HCT116 (cell line): Measurements from ENCODE around the gene SYCE1L. TPM values are rescaled to one million over a fixed set of nuclear protein-coding genes. Genes with fewer than 3 reads are reported as not detected.

ENCODE experiments used
- ATAC-seq: fragments of 200-7000 bp; cut with Tn5 transposase; 2 replicates; pipeline ENCODE4 v1.9.1; 2020; ENCODE audit warnings: mild to moderate bottlenecking, moderate library complexity
- BruUV-seq: library from RNA; stranded (reverse); fragments of 400-500 nt; replicated peaks from 2 replicates; lab custom pipeline; 2021; lab: Mats Ljungman, UMichigan
- CTCF ChIA-PET: fragments of 300-600 bp; sonication (Branson Sonifier 250); formaldehyde crosslinking; loops from one replicate; lab custom pipeline; 2021; ENCODE audit warnings: antibody characterized with exemption; lab: Charles Lee
- POLR2A ChIA-PET: fragments of 300-600, 350-600 bp; sonication (Branson Sonifier 250); formaldehyde crosslinking; loops from one replicate; lab custom pipeline; 2021; ENCODE audit warnings: antibody characterized with exemption; lab: Charles Lee
- RAD21 ChIA-PET, 2 experiments: fragments of 300-600 bp; sonication (Branson Sonifier 250); formaldehyde crosslinking; loops; one replicate each; lab custom pipeline; 2023; ENCODE audit warnings: low total read pairs in 2 of 2; ENCODE audit not compliant: uncharacterized antibody in 2 of 2, unreplicated experiment in 2 of 2, low non-redundant PET in 1 of 2; lab: Charles Lee
- DNase-seq: peaks from one replicate; pipeline ENCODE4 v3.0.0-alpha.2; 2010; ENCODE audit warnings: low read depth, low spot score
- H2AFZ ChIP-seq: fragments of 200-600 bp; shearing (Covaris generic), sonication (generic); 2 replicates; pipeline ENCODE4 v1.6.1; 2017; ENCODE audit warnings: low read depth, mixed run types, mixed read lengths, antibody characterized with exemption, low read length; ENCODE audit not compliant: poor library complexity, severe bottlenecking
- H3K27ac ChIP-seq: 2 replicates; pipeline ENCODE4 v1.5.1; 2012; ENCODE audit warnings: low read depth, low read length
- H3K27me3 ChIP-seq: fragments of 200-600 bp; sonication (generic); 2 replicates; pipeline ENCODE4 v1.6.1; 2016; ENCODE audit warnings: mixed run types, low read length, mixed read lengths; ENCODE audit not compliant: insufficient read depth
- H3K36me3 ChIP-seq, 2 experiments: fragments of 200-500 bp in 1 of 2; fragments of 200-600 bp in 1 of 2; sonication (Bioruptor generic) in 1 of 2; sonication (generic) in 1 of 2; 2 replicates each; pipeline versions ENCODE4 v1.5.1 to v1.6.1; 2014 to 2016; ENCODE audit warnings: low read length in 2 of 2, inconsistent platforms in 1 of 2, mixed read lengths in 1 of 2, mixed run types in 1 of 2; ENCODE audit not compliant: insufficient read depth in 2 of 2, control insufficient read depth in 1 of 2
- H3K4me1 ChIP-seq, 2 experiments: fragments of 200-600 bp in 1 of 2; sonication (generic) in 1 of 2; 2 replicates each; pipeline versions ENCODE4 v1.5.1 to v1.6.1; 2012 to 2017; ENCODE audit warnings: low read length in 2 of 2, inconsistent platforms in 1 of 2, mild to moderate bottlenecking in 1 of 2, mixed read lengths in 1 of 2, mixed run types in 1 of 2, moderate library complexity in 1 of 2; ENCODE audit not compliant: insufficient read depth in 2 of 2, control insufficient read depth in 1 of 2
- H3K4me2 ChIP-seq: fragments of 200-600 bp; sonication (generic); 2 replicates; pipeline ENCODE4 v1.6.1; 2017; ENCODE audit warnings: mixed run types, low read length, mixed read lengths
- H3K4me3 ChIP-seq, 2 experiments: fragments of 200-600 bp in 1 of 2; sonication (generic) in 1 of 2; replicated peaks in 1 of 2; 2 replicates each; pipeline ENCODE4 v1.5.1; 2011 to 2016; ENCODE audit warnings: low read length in 2 of 2, control low read depth in 1 of 2, low read depth in 1 of 2, mild to moderate bottlenecking in 1 of 2, mixed read lengths in 1 of 2, mixed run types in 1 of 2
- H3K79me2 ChIP-seq: fragments of 200-600 bp; sonication (generic); 2 replicates; pipeline ENCODE4 v1.6.1; 2017; ENCODE audit warnings: mild to moderate bottlenecking, mixed run types, low read length, moderate library complexity, mixed read lengths; ENCODE audit not compliant: insufficient read depth
- H3K9ac ChIP-seq: fragments of 200-600 bp; sonication (generic); 2 replicates; pipeline ENCODE4 v1.6.1; 2016; ENCODE audit warnings: low read length, mixed read lengths
- H3K9me2 ChIP-seq: fragments of 200-600 bp; sonication (generic), shearing (Covaris generic); 2 replicates; pipeline ENCODE4 v1.6.1; 2017; ENCODE audit warnings: mixed run types, mild to moderate bottlenecking, moderate library complexity; ENCODE audit not compliant: insufficient read depth
- H3K9me3 ChIP-seq, 2 experiments: fragments of 200-500 bp in 1 of 2; fragments of 200-600 bp in 1 of 2; sonication (Bioruptor generic) in 1 of 2; sonication (generic) in 1 of 2; 2 replicates each; pipeline ENCODE4 v1.6.1; 2014 to 2017; ENCODE audit warnings: low read length in 2 of 2, mixed read lengths in 2 of 2, inconsistent platforms in 1 of 2, low read depth in 1 of 2, mild to moderate bottlenecking in 1 of 2, mixed run types in 1 of 2, moderate library complexity in 1 of 2; ENCODE audit not compliant: control insufficient read depth in 1 of 2, insufficient read depth in 1 of 2
- H4K20me1 ChIP-seq: fragments of 200-600 bp; sonication (generic), shearing (Covaris generic); 2 replicates; pipeline ENCODE4 v1.6.1; 2017; ENCODE audit warnings: mixed run types, mild to moderate bottlenecking, moderate library complexity; ENCODE audit not compliant: insufficient read depth
- ATF3 ChIP-seq: IDR thresholded peaks from 2 replicates; pipeline ENCODE4 v1.6.1; 2012
- CBX3 ChIP-seq: IDR thresholded peaks from 2 replicates; pipeline ENCODE4 v1.6.1; 2012; ENCODE audit warnings: low read depth
- EGR1 ChIP-seq: IDR thresholded peaks from 2 replicates; pipeline ENCODE4 v1.6.1; 2012; ENCODE audit warnings: low read depth
- ELF1 ChIP-seq: IDR thresholded peaks from 2 replicates; pipeline ENCODE4 v1.6.1; 2012; ENCODE audit warnings: low read depth, borderline replicate concordance
- EZH2phosphoT487 ChIP-seq: fragments of 200-600 bp; IDR thresholded peaks from 2 replicates; pipeline ENCODE4 v1.6.1; 2018; ENCODE audit warnings: antibody characterized with exemption, borderline replicate concordance
- JUND ChIP-seq: IDR thresholded peaks from 2 replicates; pipeline ENCODE4 v1.6.1; 2012
- MAX ChIP-seq: IDR thresholded peaks from 2 replicates; pipeline ENCODE4 v1.6.1; 2012
- POLR2A ChIP-seq: IDR thresholded peaks from 2 replicates; pipeline ENCODE4 v1.7.0; 2011; ENCODE audit warnings: borderline replicate concordance; ENCODE audit not compliant: insufficient read depth, insufficient read length; ENCODE audit errors: extremely low read depth
- POLR2AphosphoS5 ChIP-seq: IDR thresholded peaks from 2 replicates; pipeline ENCODE4 v1.6.1; 2011; ENCODE audit warnings: mild to moderate bottlenecking, low read depth, low read length, moderate library complexity
- RAD21 ChIP-seq: IDR thresholded peaks from 2 replicates; pipeline ENCODE4 v1.6.1; 2012; ENCODE audit warnings: low read depth, mild to moderate bottlenecking
- REST ChIP-seq: IDR thresholded peaks from 2 replicates; pipeline ENCODE4 v1.6.1; 2012; ENCODE audit warnings: low read depth
- SP1 ChIP-seq: IDR thresholded peaks from 2 replicates; pipeline ENCODE4 v1.6.1; 2012; ENCODE audit warnings: low read depth
- TCF7L2 ChIP-seq: IDR thresholded peaks from 2 replicates; pipeline ENCODE4 v1.7.0; 2011; ENCODE audit warnings: borderline replicate concordance, inconsistent platforms; ENCODE audit not compliant: insufficient read depth, insufficient read length; ENCODE audit errors: extremely low read depth
- YY1 ChIP-seq: IDR thresholded peaks from 2 replicates; pipeline ENCODE4 v1.6.1; 2011; ENCODE audit warnings: low read length, low read depth, moderate library complexity, mild to moderate bottlenecking; ENCODE audit not compliant: insufficient replicate concordance; ENCODE audit errors: extremely low read depth
- ZBTB33 ChIP-seq: IDR thresholded peaks from 2 replicates; pipeline ENCODE4 v1.6.1; 2011; ENCODE audit warnings: mild to moderate bottlenecking, low read length, moderate library complexity; ENCODE audit not compliant: insufficient replicate concordance; ENCODE audit errors: extremely low read depth
- ZFX ChIP-seq: fragments of 450-650 bp; IDR thresholded peaks from 2 replicates; pipeline ENCODE4 v1.6.1; 2017
- intact Hi-C: fragments of 100-400 bp; cut with micrococcal nuclease; formaldehyde crosslinking; loops from 2 replicates; pipeline ENCODE4 v1.10.0; 2022
- total RNA-seq: library from RNA; stranded (reverse); gene quantifications from one replicate; pipeline ENCODE4 v1.2.1, GENCODE V29; 2021; ENCODE audit not compliant: unreplicated experiment

The SYCE1L gene
- total RNA-seq, 1 experiment from 2014 or later = 25.7 TPM

- no peaks in the 10 kb centered on the region for H3K79me2 ChIP-seq
- H3K9ac ChIP-seq = no peak overlapping the region
- no peaks in the 10 kb centered on the region for H3K4me1 ChIP-seq
- no peak overlapping the region for H3K27ac ChIP-seq
- no TSS peak for BruUV-seq
- no peak for TF ChIP-seq ATF3
- TF ChIP-seq POLR2A = no peak
- no peak for TF ChIP-seq ZBTB33
- no peak for TF ChIP-seq TCF7L2
- no peak for TF ChIP-seq JUND
- TF ChIP-seq MAX = no peak
- no peak for TF ChIP-seq REST
- TF ChIP-seq EZH2phosphoT487 = no peak
- no peak for TF ChIP-seq EGR1
- no peak for TF ChIP-seq CBX3
- TF ChIP-seq SP1 = no peak
- TF ChIP-seq ZFX = no peak
- no peak for TF ChIP-seq ELF1
- no peak for TF ChIP-seq RAD21
- TF ChIP-seq POLR2AphosphoS5 = no peak
- no peak for TF ChIP-seq YY1
- no peak overlapping the region for H2AFZ ChIP-seq
- H3K9me3 ChIP-seq = no peaks in the 10 kb centered on the region
- H3K4me3 ChIP-seq = no peak overlapping the region
- CTCF ChIA-PET = no interaction called here
- intact Hi-C loops = loop anchor here (5.0 kb wide), 1 partner anchor 107 kb away; no protein-coding TSS in a partner anchor
- POLR2A ChIA-PET = no interaction called here
- H3K27me3 ChIP-seq = peaks cover 16% of the 10 kb centered on the region; the same call in 1 of the 2 replicates
- no peak for DNase-seq
- ATAC-seq = no peak
- H3K9me2 ChIP-seq = no peaks in the 10 kb centered on the region
- no peaks in the 10 kb centered on the region for H4K20me1 ChIP-seq
- H3K4me2 ChIP-seq = no peak overlapping the region
- RAD21 ChIA-PET = no interaction called here
- no peaks in the 10 kb centered on the region for H3K36me3 ChIP-seq
Observed at GRCh38 chr16:77250400-77250799, 51.2 kb downstream of the SYCE1L start.
